ENCODE data around the gene DOK7. TPM values are rescaled to one million over a fixed set of nuclear protein-coding genes. Genes with fewer than 3 reads are reported as not detected.

DOK7 gene
- total and polyA plus RNA-seq, 3 donors from 2014 or later, result 9.3 to 29.5 (median 22.9) TPM

- WGBS, 2 donors, result 87 to 89% methylated on average over 12 of the region's 12 CpGs
- Histone ChIP-seq H3K4me3 (no peak overlapping the region), H3K27me3 (no peaks in the 10 kb centered on the region), H3K36me3 (ENCODE audit: low read depth, missing control alignments) (no peaks in the 10 kb centered on the region), H3K27ac (no peak overlapping the region), H3K4me1 (peaks cover 15% of the 10 kb centered on the region), H3K9me3 (no peaks in the 10 kb centered on the region)
- intact Hi-C loops (cut with DNase I; ENCODE audit: low total_unique reads), result no loop called here
- DNase-seq, result no peak
- no peak for TF ChIP-seq POLR2A (IDR thresholded peaks at IDR 0.05)
- TF ChIP-seq, protein P1, sequence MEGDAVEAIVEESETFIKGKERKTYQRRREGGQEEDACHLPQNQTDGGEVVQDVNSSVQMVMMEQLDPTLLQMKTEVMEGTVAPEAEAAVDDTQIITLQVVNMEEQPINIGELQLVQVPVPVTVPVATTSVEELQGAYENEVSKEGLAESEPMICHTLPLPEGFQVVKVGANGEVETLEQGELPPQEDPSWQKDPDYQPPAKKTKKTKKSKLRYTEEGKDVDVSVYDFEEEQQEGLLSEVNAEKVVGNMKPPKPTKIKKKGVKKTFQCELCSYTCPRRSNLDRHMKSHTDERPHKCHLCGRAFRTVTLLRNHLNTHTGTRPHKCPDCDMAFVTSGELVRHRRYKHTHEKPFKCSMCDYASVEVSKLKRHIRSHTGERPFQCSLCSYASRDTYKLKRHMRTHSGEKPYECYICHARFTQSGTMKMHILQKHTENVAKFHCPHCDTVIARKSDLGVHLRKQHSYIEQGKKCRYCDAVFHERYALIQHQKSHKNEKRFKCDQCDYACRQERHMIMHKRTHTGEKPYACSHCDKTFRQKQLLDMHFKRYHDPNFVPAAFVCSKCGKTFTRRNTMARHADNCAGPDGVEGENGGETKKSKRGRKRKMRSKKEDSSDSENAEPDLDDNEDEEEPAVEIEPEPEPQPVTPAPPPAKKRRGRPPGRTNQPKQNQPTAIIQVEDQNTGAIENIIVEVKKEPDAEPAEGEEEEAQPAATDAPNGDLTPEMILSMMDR (IDR thresholded peaks at IDR 0.05), result no peak
These were observed 36.6 kb downstream of the DOK7 start for GRCh38 chr4:3499710-3500109.

DNA sequence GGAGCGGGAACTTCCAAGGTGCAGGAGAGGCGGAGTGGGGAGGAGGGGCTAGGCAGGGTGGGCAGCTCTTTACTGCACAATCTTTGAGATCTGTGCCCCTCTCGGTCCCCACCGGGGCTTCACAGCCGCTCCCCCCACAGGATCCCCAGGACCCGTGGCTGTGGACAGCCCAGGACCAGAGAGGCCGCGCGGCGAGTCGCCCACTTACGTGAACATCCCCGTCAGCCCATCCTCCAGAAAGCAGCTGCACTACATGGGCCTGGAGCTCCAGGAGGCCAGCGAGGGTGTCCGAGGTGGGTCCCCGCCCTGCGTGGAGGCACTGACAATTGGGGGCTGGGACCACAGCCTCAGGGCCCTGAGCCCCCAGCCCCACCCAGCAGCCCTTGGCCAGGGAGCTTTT is 37.0 kb downstream of the DOK7 start:
- intact Hi-C loops (cut with DNase I; ENCODE audit: low total_unique reads), result no loop called here
- Histone ChIP-seq H3K27me3 (no peaks in the 10 kb centered on the region), H3K27ac (no peak overlapping the region), H3K4me1 (peaks cover 15% of the 10 kb centered on the region), H3K4me3 (no peak overlapping the region), H3K36me3 (ENCODE audit: low read depth, missing control alignments) (no peaks in the 10 kb centered on the region), H3K9me3 (no peaks in the 10 kb centered on the region)
- no peak for DNase-seq
- 94 to 97% methylated on average over 11 to 17 of the region's 17 CpGs for WGBS, 2 donors
- TF ChIP-seq, protein P1 (IDR thresholded peaks at IDR 0.05), result no peak
- no peak for TF ChIP-seq POLR2A (IDR thresholded peaks at IDR 0.05)

DNA sequence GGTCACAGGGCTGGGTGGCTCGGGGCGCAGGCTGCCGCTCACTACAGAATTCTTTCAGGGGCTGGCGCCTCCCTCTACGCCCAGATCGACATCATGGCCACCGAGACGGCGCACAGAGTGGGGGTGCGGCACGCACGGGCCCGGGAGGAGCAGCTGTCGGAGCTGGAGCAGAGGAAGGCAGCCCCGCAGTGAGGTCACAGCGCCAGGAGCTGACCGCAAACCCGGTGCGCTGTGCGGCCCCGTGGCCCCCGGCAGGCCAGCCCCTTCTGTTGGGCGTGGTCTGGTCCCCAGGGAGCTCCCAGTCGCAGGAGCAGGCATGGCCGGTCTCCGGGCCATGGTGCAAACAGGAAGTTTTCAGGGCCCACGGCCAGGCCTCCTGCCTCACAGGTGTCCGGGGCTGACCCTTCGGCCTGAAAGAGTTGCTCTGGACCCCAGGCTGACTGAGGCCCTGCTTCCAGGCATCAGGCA is 37.6 kb downstream of the DOK7 start:
- Histone ChIP-seq H3K36me3 (ENCODE audit: low read depth, missing control alignments) (no peaks in the 10 kb centered on the region), H3K27me3 (no peaks in the 10 kb centered on the region), H3K4me1 (peaks cover 15% of the 10 kb centered on the region), H3K27ac (no peak overlapping the region), H3K9me3 (no peaks in the 10 kb centered on the region), H3K4me3 (no peak overlapping the region)
- intact Hi-C loops (cut with DNase I; ENCODE audit: low total_unique reads), result no loop called here
- WGBS, 2 donors, result 89 to 96% methylated on average over 13 to 29 of the region's 29 CpGs
- TF ChIP-seq POLR2A (IDR thresholded peaks at IDR 0.05), result no peak
- TF ChIP-seq, protein P1 (IDR thresholded peaks at IDR 0.05), result no peak
- no peak for DNase-seq

GRCh38 chr4:3501126-3501824 is 38.2 kb downstream of the DOK7 start:
- H3K4me3 ChIP-seq, result no peak overlapping the region
- DNase-seq, result no peak
- H3K4me1 ChIP-seq, result peaks cover 15% of the 10 kb centered on the region
- no peaks in the 10 kb centered on the region for H3K9me3 ChIP-seq
- WGBS, 2 donors, result 89 to 97% methylated on average over 18 to 24 of the region's 24 CpGs
- H3K36me3 ChIP-seq (ENCODE audit: low read depth, missing control alignments), result no peaks in the 10 kb centered on the region
- H3K27ac ChIP-seq, result no peak overlapping the region
- H3K27me3 ChIP-seq, result no peaks in the 10 kb centered on the region
- intact Hi-C loops (cut with DNase I; ENCODE audit: low total_unique reads), result no loop called here
- TF ChIP-seq, protein P1 (IDR thresholded peaks at IDR 0.05), result no peak
- no peak for TF ChIP-seq POLR2A (IDR thresholded peaks at IDR 0.05)

Data from testis (tissue), 3 donors.